ENCODE measurements around the gene KIAA1586. TPM values are rescaled to one million over a fixed set of nuclear protein-coding genes. Genes with fewer than 3 reads are reported as not detected.
"Not testable (repeated sequence)": the region's sequence is repeated elsewhere in the genome, so short reads cannot be mapped to it uniquely, and the experiment has no call there.

KIAA1586 gene
- total and polyA plus RNA-seq, 9 of the 15 experiments (the other 6 are each of a cell fraction or from before 2014, with no cell fraction given): 23.4 to 43.6 (median 29.5) TPM

DNA sequence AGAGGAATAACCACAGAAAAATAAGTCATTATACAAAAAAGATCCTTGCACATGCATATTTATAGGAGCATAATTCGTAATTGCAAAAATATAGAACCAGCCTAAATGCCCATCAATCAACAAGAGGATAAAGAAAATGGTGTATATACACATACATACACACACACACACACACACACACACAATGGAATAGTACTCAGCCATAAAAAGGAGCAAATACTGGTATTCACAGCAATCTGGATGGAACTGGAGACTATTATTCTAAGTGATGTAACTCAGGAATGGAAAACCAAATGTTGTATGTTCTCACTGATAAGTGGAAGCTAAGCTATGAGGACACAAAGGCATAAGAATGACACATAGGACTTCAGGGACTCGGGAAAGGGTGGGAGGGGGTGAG, 1.9 kb upstream of the KIAA1586 start:
- Histone ChIP-seq H3K9me3 (replicated peaks; ENCODE audit: control insufficient read depth, insufficient read depth, low read depth, low read length) (peaks cover 3% of the 10 kb centered on the region), H3K4me1 (replicated peaks in 1 of 2; ENCODE audit: control insufficient read depth in 2 of 2, insufficient read depth in 2 of 2, low read length in 2 of 2) (peaks cover 6 to 7% of the 10 kb centered on the region in 2 experiments; a peak in 4 of 5 replicates), H2AFZ (ENCODE audit: low read depth, low read length) (no peak overlapping the region), H4K20me1 (replicated peaks; ENCODE audit: control insufficient read depth, insufficient read depth, low read length) (no peaks in the 10 kb centered on the region), H3K4me3 (no peak overlapping the region), H3K27ac (ENCODE audit: extremely low read depth, low read depth, low read length) (no peak overlapping the region), H3K36me3 (ENCODE audit: control insufficient read depth, insufficient read depth, low read length) (peaks cover 13% of the 10 kb centered on the region), H3K4me2 (ENCODE audit: insufficient read depth, low read length) (no peak overlapping the region), H3K9ac (ENCODE audit: insufficient read depth in 1 of 2, low read depth in 2 of 2, low read length in 2 of 2) (no peak overlapping the region), H3K79me2 (ENCODE audit: control insufficient read depth, insufficient read depth, low read length) (peaks cover 26% of the 10 kb centered on the region), H3K9me1 (ENCODE audit: control insufficient read depth, insufficient read depth, low read length) (no peaks in the 10 kb centered on the region), H3K27me3 (ENCODE audit: control insufficient read depth in 2 of 2, insufficient read depth in 2 of 2, low read length in 2 of 2) (no peaks in the 10 kb centered on the region)
- POLR2A ChIA-PET: no interaction called here
- peak; percentile 23; the same call in 1 of the 2 replicates for TF ChIP-seq BCOR (IDR thresholded peaks at IDR 0.05)
- no peak for TF ChIP-seq CHCHD3 (CRISPR knock-in tag; IDR thresholded peaks at IDR 0.05)
- peak in 1 of 2 experiments; percentile 23; a peak in 1 of 4 replicates for TF ChIP-seq KDM1A (IDR thresholded peaks at IDR 0.05)
- peak; percentile 89 for TF ChIP-seq ZNF146 (CRISPR knock-in tag; IDR thresholded peaks at IDR 0.05; ENCODE audit: unreplicated experiment)
- in situ Hi-C loops (cut with MboI) (no loop called here), intact Hi-C loops (cut with micrococcal nuclease) (no loop called here)
- CTCF ChIA-PET (ENCODE audit: low intra/inter-chr PET ratio): no interaction called here
- DNase-seq (ENCODE audit: extremely low read depth in 1 of 4, low spot score in 3 of 4) (no peak), ATAC-seq (no peak), FAIRE-seq (no peak)
- WGBS (ENCODE audit: insufficient coverage, low coverage, missing lambda C conversion rate): 83% methylated on average over 2 of the region's 2 CpGs
- no TSS peak for BruUV-seq (replicated peaks)

DNA sequence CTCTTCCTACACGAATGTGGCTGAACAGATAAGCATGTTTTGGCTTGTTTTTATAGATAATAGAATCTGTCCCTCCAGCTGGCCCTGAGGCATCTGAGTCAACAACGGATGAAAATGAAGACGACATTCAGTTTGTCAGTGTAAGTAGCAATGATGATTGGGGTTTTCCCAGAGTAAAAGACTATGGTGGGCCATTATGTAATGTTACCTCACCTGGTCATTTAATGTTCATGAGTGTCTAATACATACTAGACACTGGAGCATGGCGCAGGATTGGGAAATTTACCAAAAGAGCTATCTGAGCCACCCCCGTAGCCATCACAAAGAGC, 728 bp downstream of the KIAA1586 start:
- intact Hi-C loops (cut with micrococcal nuclease): loop anchor here (5.0 kb wide), 1 partner anchor 125 kb away; the partner anchor contains the start of gene BAG2

More for the DNA sequence above, 728 bp downstream of the KIAA1586 start:
- FAIRE-seq; H3K9me1 ChIP-seq (ENCODE audit: control insufficient read depth, insufficient read depth, low read length); H3K27ac ChIP-seq (ENCODE audit: extremely low read depth, low read depth, low read length); H3K9me3 ChIP-seq (replicated peaks; ENCODE audit: control insufficient read depth, insufficient read depth, low read depth, low read length); POLR2A ChIA-PET; BruUV-seq (replicated peaks); H3K9ac ChIP-seq (ENCODE audit: insufficient read depth in 1 of 2, low read depth in 2 of 2, low read length in 2 of 2); H2AFZ ChIP-seq (ENCODE audit: low read depth, low read length); H3K4me3 ChIP-seq; CTCF ChIA-PET (ENCODE audit: low intra/inter-chr PET ratio); H3K27me3 ChIP-seq (ENCODE audit: control insufficient read depth in 2 of 2, insufficient read depth in 2 of 2, low read length in 2 of 2); in situ Hi-C loops (cut with MboI); DNase-seq (ENCODE audit: extremely low read depth in 1 of 4, low spot score in 3 of 4); H3K4me2 ChIP-seq (ENCODE audit: insufficient read depth, low read length); H4K20me1 ChIP-seq (replicated peaks; ENCODE audit: control insufficient read depth, insufficient read depth, low read length): not testable (repeated sequence)
- peaks cover 6 to 10% of the 10 kb centered on the region in 2 experiments; a peak in 4 of 5 replicates for H3K4me1 ChIP-seq (replicated peaks in 1 of 2; ENCODE audit: control insufficient read depth in 2 of 2, insufficient read depth in 2 of 2, low read length in 2 of 2)
- peaks cover 50% of the 10 kb centered on the region for H3K79me2 ChIP-seq (ENCODE audit: control insufficient read depth, insufficient read depth, low read length)
- WGBS (ENCODE audit: insufficient coverage, low coverage, missing lambda C conversion rate): no CpG with 5 or more reads among the region's 5 CpGs
- peak; percentile 63 for ATAC-seq
- peaks cover 39% of the 10 kb centered on the region for H3K36me3 ChIP-seq (ENCODE audit: control insufficient read depth, insufficient read depth, low read length)
